OCI-LY7 (cell line): Measurements from ENCODE around the gene TACR1. TPM values are rescaled to one million over a fixed set of nuclear protein-coding genes. Genes with fewer than 3 reads are reported as not detected.

Source experiments
- BruUV-seq: library from RNA; stranded (reverse); fragments of 400-500 nt; replicated peaks from 2 replicates; lab custom pipeline; 2021; lab: Mats Ljungman, UMichigan
- CTCF ChIA-PET: fragments of 300-600 bp; sonication (Branson Sonifier 250); formaldehyde crosslinking; loops from one replicate; lab custom pipeline; 2022; ENCODE audit warnings: antibody characterized with exemption; ENCODE audit not compliant: unreplicated experiment; lab: Charles Lee
- POLR2A ChIA-PET: fragments of 300-600 bp; sonication (Branson Sonifier 250); formaldehyde crosslinking; loops from one replicate; lab custom pipeline; 2022; ENCODE audit warnings: antibody characterized with exemption; lab: Charles Lee
- DNase-seq: peaks from one replicate; pipeline ENCODE4 v3.0.0-alpha.2; 2015; ENCODE audit warnings: low spot score
- H2AFZ ChIP-seq: fragments of 200-600 bp; sonication (generic), shearing (Covaris generic); 2 replicates; pipeline ENCODE4 v1.6.1; 2014; ENCODE audit warnings: mild to moderate bottlenecking, antibody characterized with exemption, low read length, moderate library complexity
- H3K27ac ChIP-seq: fragments of 200-600 bp; sonication (generic); 2 replicates; pipeline ENCODE4 v1.5.1; 2014; ENCODE audit warnings: mixed run types, low read depth, mild to moderate bottlenecking, moderate library complexity, low read length, inconsistent platforms; ENCODE audit not compliant: poor library complexity, severe bottlenecking
- H3K36me3 ChIP-seq: fragments of 200-600 bp; sonication (generic); 2 replicates; pipeline ENCODE4 v1.6.1; 2014; ENCODE audit warnings: mild to moderate bottlenecking, antibody characterized with exemption, low read length, moderate library complexity, mixed read lengths; ENCODE audit not compliant: insufficient read depth
- H3K4me1 ChIP-seq: fragments of 200-600 bp; sonication (generic); 2 replicates; pipeline ENCODE4 v1.5.1; 2014; ENCODE audit warnings: mild to moderate bottlenecking, low read length; ENCODE audit not compliant: insufficient read depth, poor library complexity, severe bottlenecking
- H3K4me2 ChIP-seq: fragments of 200-600 bp; sonication (generic); 2 replicates; pipeline ENCODE4 v1.6.1; 2014; ENCODE audit warnings: mild to moderate bottlenecking, low read length
- H3K4me3 ChIP-seq: fragments of 200-600 bp; sonication (generic); 2 replicates; pipeline ENCODE4 v1.5.1; 2014; ENCODE audit warnings: mild to moderate bottlenecking, low read depth, low read length; ENCODE audit not compliant: poor library complexity, severe bottlenecking
- H3K79me2 ChIP-seq: fragments of 200-600 bp; sonication (generic); 2 replicates; pipeline ENCODE4 v1.6.1; 2016; ENCODE audit warnings: low read depth, mild to moderate bottlenecking, low read length, moderate library complexity, mixed read lengths; ENCODE audit not compliant: insufficient read depth
- H3K9me2 ChIP-seq: fragments of 200-600 bp; sonication (generic); 2 replicates; pipeline ENCODE4 v1.6.1; 2016; ENCODE audit warnings: mild to moderate bottlenecking, low read length, mixed read lengths; ENCODE audit not compliant: insufficient read depth
- H3K9me3 ChIP-seq: fragments of 200-600 bp; sonication (generic); 2 replicates; pipeline ENCODE4 v1.6.1; 2014; ENCODE audit warnings: mild to moderate bottlenecking, mixed run types, low read length, mixed read lengths
- H4K20me1 ChIP-seq: fragments of 200-600 bp; sonication (generic); 2 replicates; pipeline ENCODE4 v1.6.1; 2014; ENCODE audit warnings: mild to moderate bottlenecking, antibody characterized with exemption, low read length, moderate library complexity, mixed read lengths; ENCODE audit not compliant: insufficient read depth
- CTCF ChIP-seq: fragments of 200-600 bp; sonication (generic); conservative IDR thresholded peaks from 2 replicates; pipeline ENCODE4 v1.5.1; 2014; ENCODE audit warnings: mild to moderate bottlenecking, antibody characterized with exemption, low read length, moderate library complexity, mixed read lengths
- EZH2phosphoT487 ChIP-seq: fragments of 200-600 bp; sonication (generic); IDR thresholded peaks from 2 replicates; pipeline ENCODE4 v1.6.1; 2018; ENCODE audit warnings: low read depth, borderline replicate concordance, mild to moderate bottlenecking, mixed run types, antibody characterized with exemption, low read length, moderate library complexity, mixed read lengths
- intact Hi-C: fragments of 100-400 bp; cut with micrococcal nuclease; formaldehyde crosslinking; loops from one replicate; pipeline ENCODE4 v1.10.0; 2022; ENCODE audit not compliant: unreplicated experiment
- total RNA-seq, 2 experiments: library from RNA; depleted of rRNA in 1 of 2; stranded (reverse); fragments of >200 nt in 1 of 2; shearing (Covaris generic) in 1 of 2; gene quantifications; 2 replicates each; pipeline ENCODE4 v1.2.3, GENCODE V29; 2014 to 2022

The TACR1 gene
- total RNA-seq, 2 experiments from 2014 or later, result not detected

GRCh38 chr2:75202359-75202758 is 3.0 kb upstream of the TACR1 start:
- Histone ChIP-seq H4K20me1 (no peaks in the 10 kb centered on the region), H3K36me3 (no peaks in the 10 kb centered on the region), H2AFZ (no peak overlapping the region), H3K9me3 (no peaks in the 10 kb centered on the region), H3K4me3 (no peak overlapping the region), H3K79me2 (no peaks in the 10 kb centered on the region), H3K9me2 (no peaks in the 10 kb centered on the region), H3K4me2 (no peak overlapping the region), H3K27ac (no peak overlapping the region), H3K4me1 (no peaks in the 10 kb centered on the region)
- no peak for DNase-seq
- TF ChIP-seq CTCF (no peak), EZH2phosphoT487 (no peak)
- ChIA-PET CTCF (no interaction called here), POLR2A (no interaction called here)
- intact Hi-C loops, result no loop called here
- no TSS peak for BruUV-seq

- Histone ChIP-seq H3K9me2 (no peaks in the 10 kb centered on the region), H3K9me3 (no peaks in the 10 kb centered on the region), H3K27ac (no peak overlapping the region), H3K4me3 (no peak overlapping the region), H3K4me1 (no peaks in the 10 kb centered on the region), H3K36me3 (no peaks in the 10 kb centered on the region), H3K79me2 (no peaks in the 10 kb centered on the region), H4K20me1 (no peaks in the 10 kb centered on the region), H2AFZ (no peak overlapping the region), H3K4me2 (no peak overlapping the region)
- intact Hi-C loops, result no loop called here
- ChIA-PET POLR2A (no interaction called here), CTCF (no interaction called here)
- no peak for DNase-seq
- TF ChIP-seq CTCF (no peak), EZH2phosphoT487 (no peak)
- BruUV-seq, result no TSS peak
These were observed 1.1 kb upstream of the TACR1 start for GRCh38 chr2:75200140-75201096.
